ENCODE data around the gene IGDCC3.

IGDCC3 gene

GRCh38 chr15:65393557-65393956, 15.8 kb upstream of the IGDCC3 start:
- Histone ChIP-seq H3K4me1 (ENCODE audit: insufficient read depth, insufficient read length) (no peaks in the 10 kb centered on the region), H3K9me3 (ENCODE audit: insufficient read depth, low read length) (no peaks in the 10 kb centered on the region), H3K9ac (ENCODE audit: insufficient read length, low read depth) (no peak overlapping the region), H3K27me3 (ENCODE audit: insufficient read depth, insufficient read length) (no peaks in the 10 kb centered on the region), H3K4me3 (ENCODE audit: insufficient read length, low read depth) (no peak overlapping the region), H3K36me3 (ENCODE audit: insufficient read depth, insufficient read length, low read length) (peaks cover 66% of the 10 kb centered on the region)
- no peak for DNase-seq (ENCODE audit: low read depth, low spot score)
- TF ChIP-seq ZNF274 (IDR thresholded peaks at IDR 0.05; ENCODE audit: low read depth, low read length) (no peak), YY1 (IDR thresholded peaks at IDR 0.05; ENCODE audit: insufficient read depth, insufficient read length) (no peak), SUZ12 (IDR thresholded peaks at IDR 0.05; ENCODE audit: extremely low read depth, insufficient read depth, insufficient read length) (no peak)

GRCh38 chr15:65393091-65393490, 15.3 kb upstream of the IGDCC3 start:
- DNase-seq (ENCODE audit: low read depth, low spot score) = no peak
- H3K27me3 ChIP-seq (ENCODE audit: insufficient read depth, insufficient read length) = no peaks in the 10 kb centered on the region

GRCh38 chr15:65392368-65392767, 14.6 kb upstream of the IGDCC3 start:
- Histone ChIP-seq H3K36me3 (ENCODE audit: insufficient read depth, insufficient read length, low read length) (peaks cover 71% of the 10 kb centered on the region), H3K9ac (ENCODE audit: insufficient read length, low read depth) (no peak overlapping the region), H3K4me3 (ENCODE audit: insufficient read length, low read depth) (no peak overlapping the region), H3K27me3 (ENCODE audit: insufficient read depth, insufficient read length) (no peaks in the 10 kb centered on the region), H3K4me1 (ENCODE audit: insufficient read depth, insufficient read length) (no peaks in the 10 kb centered on the region), H3K9me3 (ENCODE audit: insufficient read depth, low read length) (no peaks in the 10 kb centered on the region)
- no peak for TF ChIP-seq YY1 (IDR thresholded peaks at IDR 0.05; ENCODE audit: insufficient read depth, insufficient read length)
- no peak for TF ChIP-seq ZNF274 (IDR thresholded peaks at IDR 0.05; ENCODE audit: low read depth, low read length)
- no peak for TF ChIP-seq SUZ12 (IDR thresholded peaks at IDR 0.05; ENCODE audit: extremely low read depth, insufficient read depth, insufficient read length)
- DNase-seq (ENCODE audit: low read depth, low spot score) = no peak

More at GRCh38 chr15:65393091-65393490, 15.3 kb upstream of the IGDCC3 start:
- Histone ChIP-seq H3K4me3 (ENCODE audit: insufficient read length, low read depth) (no peak overlapping the region), H3K4me1 (ENCODE audit: insufficient read depth, insufficient read length) (no peaks in the 10 kb centered on the region), H3K9me3 (ENCODE audit: insufficient read depth, low read length) (no peaks in the 10 kb centered on the region), H3K36me3 (ENCODE audit: insufficient read depth, insufficient read length, low read length) (peaks cover 70% of the 10 kb centered on the region), H3K9ac (ENCODE audit: insufficient read length, low read depth) (no peak overlapping the region)
- no peak for TF ChIP-seq SUZ12 (IDR thresholded peaks at IDR 0.05; ENCODE audit: extremely low read depth, insufficient read depth, insufficient read length)
- no peak for TF ChIP-seq YY1 (IDR thresholded peaks at IDR 0.05; ENCODE audit: insufficient read depth, insufficient read length)
- TF ChIP-seq ZNF274 (IDR thresholded peaks at IDR 0.05; ENCODE audit: low read depth, low read length) = no peak

- TF ChIP-seq YY1 (IDR thresholded peaks at IDR 0.05; ENCODE audit: insufficient read depth, insufficient read length) = no peak
- no peak overlapping the region for H3K9ac ChIP-seq (ENCODE audit: insufficient read length, low read depth)
- H3K9me3 ChIP-seq (ENCODE audit: insufficient read depth, low read length) = no peaks in the 10 kb centered on the region
- no peak for DNase-seq (ENCODE audit: low read depth, low spot score)
- H3K4me3 ChIP-seq (ENCODE audit: insufficient read length, low read depth) = no peak overlapping the region
- peaks cover 73% of the 10 kb centered on the region for H3K36me3 ChIP-seq (ENCODE audit: insufficient read depth, insufficient read length, low read length)
- no peaks in the 10 kb centered on the region for H3K27me3 ChIP-seq (ENCODE audit: insufficient read depth, insufficient read length)
- no peaks in the 10 kb centered on the region for H3K4me1 ChIP-seq (ENCODE audit: insufficient read depth, insufficient read length)
These were observed 13.9 kb upstream of the IGDCC3 start for GRCh38 chr15:65391732-65392131.

- no peaks in the 10 kb centered on the region for H3K27me3 ChIP-seq (ENCODE audit: insufficient read depth, insufficient read length)
- no peak for DNase-seq (ENCODE audit: low read depth, low spot score)
These were observed 12.6 kb upstream of the IGDCC3 start for GRCh38 chr15:65390447-65390846.

DNA sequence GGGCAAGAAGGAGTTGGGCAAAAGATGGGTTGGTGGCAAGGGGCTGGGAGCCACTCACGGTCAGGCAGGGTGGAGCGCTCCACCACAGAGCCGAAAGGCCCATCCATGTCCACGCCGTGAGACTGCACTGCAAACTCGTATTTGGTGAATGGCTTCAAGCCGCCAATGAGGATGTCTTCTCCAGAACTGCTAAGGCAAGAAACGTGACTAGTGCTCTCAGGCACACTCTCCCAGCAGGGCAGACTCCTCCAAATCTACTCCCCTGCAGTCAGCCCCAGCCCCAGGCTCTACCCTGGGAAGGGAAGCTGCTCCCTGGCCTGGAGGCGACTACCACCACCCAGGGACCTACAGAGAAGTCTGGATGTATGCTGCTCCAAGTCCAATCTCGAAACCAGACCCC, 11.4 kb upstream of the IGDCC3 start:
- no peak overlapping the region for H3K9ac ChIP-seq (ENCODE audit: insufficient read length, low read depth)
- DNase-seq (ENCODE audit: low read depth, low spot score) = no peak
- no peaks in the 10 kb centered on the region for H3K27me3 ChIP-seq (ENCODE audit: insufficient read depth, insufficient read length)
- peaks cover 72% of the 10 kb centered on the region for H3K36me3 ChIP-seq (ENCODE audit: insufficient read depth, insufficient read length, low read length)
- H3K9me3 ChIP-seq (ENCODE audit: insufficient read depth, low read length) = no peaks in the 10 kb centered on the region
- H3K4me1 ChIP-seq (ENCODE audit: insufficient read depth, insufficient read length) = peaks cover 8% of the 10 kb centered on the region
- no peak overlapping the region for H3K4me3 ChIP-seq (ENCODE audit: insufficient read length, low read depth)
- TF ChIP-seq SUZ12 (IDR thresholded peaks at IDR 0.05; ENCODE audit: extremely low read depth, insufficient read depth, insufficient read length) (no peak), YY1 (IDR thresholded peaks at IDR 0.05; ENCODE audit: insufficient read depth, insufficient read length) (no peak), ZNF274 (IDR thresholded peaks at IDR 0.05; ENCODE audit: low read depth, low read length) (no peak)

More at GRCh38 chr15:65390447-65390846, 12.6 kb upstream of the IGDCC3 start:
- no peak overlapping the region for H3K4me3 ChIP-seq (ENCODE audit: insufficient read length, low read depth)
- H3K4me1 ChIP-seq (ENCODE audit: insufficient read depth, insufficient read length) = peaks cover under 1% of the 10 kb centered on the region
- H3K9me3 ChIP-seq (ENCODE audit: insufficient read depth, low read length) = no peaks in the 10 kb centered on the region
- TF ChIP-seq YY1 (IDR thresholded peaks at IDR 0.05; ENCODE audit: insufficient read depth, insufficient read length) (no peak), ZNF274 (IDR thresholded peaks at IDR 0.05; ENCODE audit: low read depth, low read length) (no peak), SUZ12 (IDR thresholded peaks at IDR 0.05; ENCODE audit: extremely low read depth, insufficient read depth, insufficient read length) (no peak)
- no peak overlapping the region for H3K9ac ChIP-seq (ENCODE audit: insufficient read length, low read depth)
- peaks cover 74% of the 10 kb centered on the region for H3K36me3 ChIP-seq (ENCODE audit: insufficient read depth, insufficient read length, low read length)

- no peak overlapping the region for H3K4me3 ChIP-seq (ENCODE audit: insufficient read length, low read depth)
- H3K9ac ChIP-seq (ENCODE audit: insufficient read length, low read depth) = no peak overlapping the region
- no peak for DNase-seq (ENCODE audit: low read depth, low spot score)
- TF ChIP-seq YY1 (IDR thresholded peaks at IDR 0.05; ENCODE audit: insufficient read depth, insufficient read length) = no peak
- TF ChIP-seq SUZ12 (IDR thresholded peaks at IDR 0.05; ENCODE audit: extremely low read depth, insufficient read depth, insufficient read length) = no peak
- TF ChIP-seq ZNF274 (IDR thresholded peaks at IDR 0.05; ENCODE audit: low read depth, low read length) = no peak
- H3K36me3 ChIP-seq (ENCODE audit: insufficient read depth, insufficient read length, low read length) = peaks cover 74% of the 10 kb centered on the region
- H3K27me3 ChIP-seq (ENCODE audit: insufficient read depth, insufficient read length) = no peaks in the 10 kb centered on the region
- H3K9me3 ChIP-seq (ENCODE audit: insufficient read depth, low read length) = no peaks in the 10 kb centered on the region
- H3K4me1 ChIP-seq (ENCODE audit: insufficient read depth, insufficient read length) = peaks cover 8% of the 10 kb centered on the region
These were observed 10.7 kb upstream of the IGDCC3 start for GRCh38 chr15:65388306-65389080.
